Upper lobe of left lung (tissue), 4 donors: Measurements from ENCODE around the gene DEFB125.

ENCODE experiments used
- EP300 ChIP-seq, 4 donors: sonication (generic); formaldehyde crosslinking; IDR thresholded peaks; one replicate each; pipeline ENCODE4 v1.5.1; 2017; ENCODE audit warnings: antibody characterized with exemption in 4 of 4, control low read depth in 2 of 4
- POLR2A ChIP-seq, 4 donors: fragments of 450-650 bp; IDR thresholded peaks; one replicate each; pipeline ENCODE4 v1.5.1; 2016 to 2017; ENCODE audit warnings: antibody characterized with exemption in 4 of 4, mild to moderate bottlenecking in 2 of 4
- POLR2AphosphoS5 ChIP-seq, 2 donors: sonication (generic); formaldehyde crosslinking; IDR thresholded peaks; one replicate each; pipeline ENCODE4 v1.5.1; 2017; ENCODE audit warnings: antibody characterized with exemption in 2 of 2
- TF ChIP-seq, protein P1 (sequence below), 6 experiments: fragments of 450-650 bp in 4 of 6; fragments of 200-600 bp in 2 of 6; sonication (generic) in 2 of 6; IDR thresholded peaks; one replicate each; pipeline ENCODE4 v1.5.1; 2016 to 2019; ENCODE audit warnings: antibody characterized with exemption in 6 of 6

GRCh38 chr20:87401-87800, at the start of gene DEFB125:
- TF ChIP-seq, protein P1, sequence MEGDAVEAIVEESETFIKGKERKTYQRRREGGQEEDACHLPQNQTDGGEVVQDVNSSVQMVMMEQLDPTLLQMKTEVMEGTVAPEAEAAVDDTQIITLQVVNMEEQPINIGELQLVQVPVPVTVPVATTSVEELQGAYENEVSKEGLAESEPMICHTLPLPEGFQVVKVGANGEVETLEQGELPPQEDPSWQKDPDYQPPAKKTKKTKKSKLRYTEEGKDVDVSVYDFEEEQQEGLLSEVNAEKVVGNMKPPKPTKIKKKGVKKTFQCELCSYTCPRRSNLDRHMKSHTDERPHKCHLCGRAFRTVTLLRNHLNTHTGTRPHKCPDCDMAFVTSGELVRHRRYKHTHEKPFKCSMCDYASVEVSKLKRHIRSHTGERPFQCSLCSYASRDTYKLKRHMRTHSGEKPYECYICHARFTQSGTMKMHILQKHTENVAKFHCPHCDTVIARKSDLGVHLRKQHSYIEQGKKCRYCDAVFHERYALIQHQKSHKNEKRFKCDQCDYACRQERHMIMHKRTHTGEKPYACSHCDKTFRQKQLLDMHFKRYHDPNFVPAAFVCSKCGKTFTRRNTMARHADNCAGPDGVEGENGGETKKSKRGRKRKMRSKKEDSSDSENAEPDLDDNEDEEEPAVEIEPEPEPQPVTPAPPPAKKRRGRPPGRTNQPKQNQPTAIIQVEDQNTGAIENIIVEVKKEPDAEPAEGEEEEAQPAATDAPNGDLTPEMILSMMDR (IDR thresholded peaks at IDR 0.05): no peak
- TF ChIP-seq POLR2A (IDR thresholded peaks at IDR 0.05) (no peak), POLR2AphosphoS5 (IDR thresholded peaks at IDR 0.05) (no peak), EP300 (IDR thresholded peaks at IDR 0.05) (no peak)
